Muscle of leg (tissue), 16 donors: ENCODE data around the gene MGME1. TPM values are rescaled to one million over a fixed set of nuclear protein-coding genes. Genes with fewer than 3 reads are reported as not detected.
A peak's percentile ranks its signal among the peaks of the same experiment; 100 is the strongest.

Experiments
- DNase-seq: peaks from one replicate; pipeline ENCODE4 v3.0.0; 2013
- H3K27ac ChIP-seq: one replicate; pipeline ENCODE4 v1.5.1; 2013; ENCODE audit warnings: mild to moderate bottlenecking, low read length, control low read depth
- H3K27me3 ChIP-seq: one replicate; pipeline ENCODE4 v1.6.1; 2013; ENCODE audit warnings: low read length; ENCODE audit not compliant: control insufficient read depth, insufficient read depth
- H3K36me3 ChIP-seq: one replicate; pipeline ENCODE4 v1.6.1; 2013; ENCODE audit warnings: low read length; ENCODE audit not compliant: control insufficient read depth, insufficient read depth
- H3K4me1 ChIP-seq: one replicate; pipeline ENCODE4 v1.6.1; 2013; ENCODE audit warnings: low read length; ENCODE audit not compliant: control insufficient read depth, insufficient read depth
- H3K4me3 ChIP-seq: one replicate; pipeline ENCODE4 v1.5.1; 2013; ENCODE audit warnings: low read length, control low read depth
- H3K9me3 ChIP-seq: replicated peaks from 2 replicates; pipeline ENCODE4 v1.6.1; 2013; ENCODE audit warnings: low read depth, low read length; ENCODE audit not compliant: control insufficient read depth
- WGBS: methylation state at CpG from one replicate; pipeline ENCODE4 v1.1.5; 2013; ENCODE audit warnings: missing lambda C conversion rate; ENCODE audit not compliant: insufficient coverage; 5-methylcytosine and 5-hydroxymethylcytosine counted together
- long read RNA-seq, 11 donors: transcript quantifications; one replicate each; lab custom pipeline, GENCODE V29; 2026
- polyA plus RNA-seq, 8 donors: library from polyadenylated mRNA; unstranded; fragments of 120-200 nt; gene quantifications; one replicate each; pipeline versions ENCODE4 v1.2.1 to v1.2.3, GENCODE V29; 2013; ENCODE audit warnings: inconsistent platforms in 1 of 8, low replicate concordance in 1 of 8; ENCODE audit not compliant: insufficient read length in 8 of 8, insufficient read depth in 1 of 8
- total RNA-seq: library from RNA; stranded (reverse); fragments of 120-200 nt; gene quantifications from one replicate; pipeline ENCODE4 v1.2.4, GENCODE V29; 2013

Gene MGME1
- total RNA-seq, result 10.4 TPM
- polyA plus RNA-seq, result 10 to 100 TPM; 17.4 to 23.9 (median 20.4) TPM
- long read RNA-seq, donor 1, partial matches to known transcripts, result 0 of 2 reads
- long read RNA-seq, donor 1, other reads (novel, unspliced or antisense), result 0 of 2 reads
- long read RNA-seq, donor 2, result 0 reads
- long read RNA-seq, donor 3, partial matches to known transcripts, result 5 of 7 reads
- long read RNA-seq, donor 3, other reads (novel, unspliced or antisense), result 0 of 7 reads
- long read RNA-seq, donor 4, partial matches to known transcripts, result 0 of 1 reads
- long read RNA-seq, donor 4, other reads (novel, unspliced or antisense), result 0 of 1 reads
- long read RNA-seq, donor 5, partial matches to known transcripts, result 0 of 5 reads
- long read RNA-seq, donor 5, other reads (novel, unspliced or antisense), result 0 of 5 reads
- long read RNA-seq, donor 6, partial matches to known transcripts, result 0 of 4 reads
- long read RNA-seq, donor 6, other reads (novel, unspliced or antisense), result 0 of 4 reads
- long read RNA-seq, donor 7, partial matches to known transcripts, result 0 of 2 reads
- long read RNA-seq, donor 7, other reads (novel, unspliced or antisense), result 0 of 2 reads
- long read RNA-seq, donor 8, result 0 reads
- long read RNA-seq, donor 9, result 0 reads
- long read RNA-seq, donor 10, partial matches to known transcripts, result 0 of 5 reads
- long read RNA-seq, donor 10, other reads (novel, unspliced or antisense), result 0 of 5 reads
- long read RNA-seq, donor 11, partial matches to known transcripts, result 0 of 1 reads
- long read RNA-seq, donor 11, other reads (novel, unspliced or antisense), result 0 of 1 reads

- H3K27ac ChIP-seq, result peak within 1 kb of the TSS; percentile 100
- under 1% methylated on average over 81 of the region's 96 CpGs for WGBS
- DNase-seq, result peak; percentile 100
- H3K9me3 ChIP-seq, result no peaks in the 10 kb centered on the region
- peaks cover 30% of the 10 kb centered on the region for H3K4me1 ChIP-seq
- H3K27me3 ChIP-seq, result no peaks in the 10 kb centered on the region
- peaks cover 4% of the 10 kb centered on the region for H3K36me3 ChIP-seq
- peak within 1 kb of the TSS; percentile 96 for H3K4me3 ChIP-seq
Observed at GRCh38 chr20:17968366-17969277, at the start of gene MGME1, which contains the start of gene SNX5. Gene MGME1 (plus strand): TSS chr20:17969018. CDS start chr20:17969860, 842 bp downstream. Gene SNX5 (minus strand): TSS chr20:17968794. CDS start chr20:17968425, 369 bp downstream.

GRCh38 chr20:17919149-17919548, 49.7 kb upstream of the MGME1 start:
- peaks cover 12% of the 10 kb centered on the region for H3K4me1 ChIP-seq
- DNase-seq, result no peak
- H3K36me3 ChIP-seq, result no peaks in the 10 kb centered on the region
- no peaks in the 10 kb centered on the region for H3K27me3 ChIP-seq
- 100% methylated on average over 1 of the region's 8 CpGs for WGBS
- H3K4me3 ChIP-seq, result no peak overlapping the region
- H3K9me3 ChIP-seq, result no peaks in the 10 kb centered on the region
- no peak overlapping the region for H3K27ac ChIP-seq

GRCh38 chr20:17921774-17922173, 47.0 kb upstream of the MGME1 start:
- Histone ChIP-seq H3K4me1 (peaks cover 19% of the 10 kb centered on the region), H3K4me3 (no peak overlapping the region), H3K9me3 (no peaks in the 10 kb centered on the region), H3K27me3 (no peaks in the 10 kb centered on the region), H3K36me3 (no peaks in the 10 kb centered on the region), H3K27ac (no peak overlapping the region)
- no CpG with 5 or more reads among the region's 1 CpG for WGBS
- DNase-seq, result no peak

DNA sequence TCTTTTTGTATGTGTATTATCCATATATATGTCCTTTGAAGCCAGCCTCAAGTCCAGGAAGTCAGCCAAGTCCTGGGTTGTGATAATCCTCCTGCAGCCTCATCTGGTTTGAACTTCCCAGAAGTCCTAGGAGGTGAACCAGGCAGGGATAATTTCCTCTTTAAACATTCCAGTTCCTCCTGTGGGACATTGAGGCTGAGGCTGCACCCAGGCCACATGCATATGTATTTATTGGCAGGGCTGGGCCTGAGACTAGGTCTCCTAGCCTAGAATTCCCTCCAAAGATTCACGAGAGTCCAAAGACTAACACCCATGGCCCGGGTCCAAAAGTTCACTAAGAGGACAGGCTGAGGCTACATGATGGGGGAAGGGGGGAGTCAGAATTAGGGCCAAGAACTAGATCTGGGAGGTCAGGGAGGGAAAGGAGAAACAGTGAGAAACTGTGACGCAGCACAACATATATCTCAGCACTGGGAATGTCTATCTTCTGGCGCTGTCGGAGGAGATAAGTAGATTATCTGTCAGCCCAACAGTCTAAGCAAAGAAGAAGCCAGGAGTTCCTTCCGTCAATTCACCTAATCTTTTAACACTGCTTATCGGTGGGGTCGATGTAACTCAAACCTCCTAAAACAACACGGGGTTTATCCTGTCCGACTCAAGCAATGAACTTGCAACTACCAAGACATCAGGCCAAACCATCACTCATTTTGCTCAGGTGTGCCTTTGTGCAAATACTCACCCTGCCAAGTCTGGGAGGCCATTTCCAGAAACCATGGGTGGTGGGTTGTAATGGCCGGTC, 43.5 kb upstream of the MGME1 start:
- peak; percentile 96 for DNase-seq

DNA sequence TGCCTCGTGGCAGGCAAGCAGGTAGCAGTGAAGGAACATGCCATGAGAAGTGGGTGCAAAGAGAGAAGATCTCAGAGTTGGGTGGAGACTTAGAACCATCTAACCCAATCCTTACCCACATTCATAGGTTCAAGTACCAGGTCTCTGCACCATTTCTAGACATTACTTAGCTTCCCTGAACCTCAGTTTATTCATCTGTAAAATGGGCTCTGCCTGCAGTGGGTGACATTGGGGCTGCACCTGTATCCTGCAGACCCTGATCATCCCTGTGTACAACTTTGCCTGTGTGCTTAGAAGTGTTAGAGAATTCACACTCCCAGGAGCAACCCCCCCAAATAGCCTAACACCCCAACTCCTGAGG, 42.9 kb upstream of the MGME1 start:
- DNase-seq, result no peak
- H3K27me3 ChIP-seq, result no peaks in the 10 kb centered on the region
- no peak overlapping the region for H3K27ac ChIP-seq
- WGBS, result no CpG with 5 or more reads among the region's 1 CpG
- peaks cover 26% of the 10 kb centered on the region for H3K4me1 ChIP-seq
- H3K36me3 ChIP-seq, result no peaks in the 10 kb centered on the region
- no peak overlapping the region for H3K4me3 ChIP-seq
- no peaks in the 10 kb centered on the region for H3K9me3 ChIP-seq

More for the DNA sequence above, 43.5 kb upstream of the MGME1 start:
- H3K4me3 ChIP-seq, result no peak overlapping the region
- no peaks in the 10 kb centered on the region for H3K9me3 ChIP-seq
- peak overlapping the region; percentile 44 for H3K27ac ChIP-seq
- no peaks in the 10 kb centered on the region for H3K27me3 ChIP-seq
- WGBS, result 20% methylated on average over 3 of the region's 11 CpGs
- peaks cover 26% of the 10 kb centered on the region for H3K4me1 ChIP-seq
- no peaks in the 10 kb centered on the region for H3K36me3 ChIP-seq

GRCh38 chr20:17928211-17928611, 40.6 kb upstream of the MGME1 start:
- Histone ChIP-seq H3K4me3 (no peak overlapping the region), H3K27me3 (no peaks in the 10 kb centered on the region), H3K27ac (peak overlapping the region; percentile 56), H3K9me3 (peaks cover 3% of the 10 kb centered on the region), H3K4me1 (peaks cover 38% of the 10 kb centered on the region), H3K36me3 (no peaks in the 10 kb centered on the region)
- WGBS, result 51% methylated on average over 6 of the region's 7 CpGs
- DNase-seq, result peak; percentile 81

GRCh38 chr20:17928633-17929311, 40.0 kb upstream of the MGME1 start:
- Histone ChIP-seq H3K27ac (peak overlapping the region; percentile 56), H3K9me3 (peaks cover 3% of the 10 kb centered on the region), H3K4me1 (peaks cover 43% of the 10 kb centered on the region), H3K4me3 (no peak overlapping the region), H3K36me3 (no peaks in the 10 kb centered on the region), H3K27me3 (no peaks in the 10 kb centered on the region)
- DNase-seq, result no peak
- 64% methylated on average over 16 of the region's 22 CpGs for WGBS

GRCh38 chr20:17931513-17931912, 37.3 kb upstream of the MGME1 start:
- Histone ChIP-seq H3K9me3 (peaks cover 3% of the 10 kb centered on the region), H3K4me3 (no peak overlapping the region), H3K27me3 (no peaks in the 10 kb centered on the region), H3K27ac (no peak overlapping the region), H3K4me1 (peaks cover 57% of the 10 kb centered on the region), H3K36me3 (no peaks in the 10 kb centered on the region)
- 90% methylated on average over 1 of the region's 1 CpG for WGBS
- DNase-seq, result no peak

DNA sequence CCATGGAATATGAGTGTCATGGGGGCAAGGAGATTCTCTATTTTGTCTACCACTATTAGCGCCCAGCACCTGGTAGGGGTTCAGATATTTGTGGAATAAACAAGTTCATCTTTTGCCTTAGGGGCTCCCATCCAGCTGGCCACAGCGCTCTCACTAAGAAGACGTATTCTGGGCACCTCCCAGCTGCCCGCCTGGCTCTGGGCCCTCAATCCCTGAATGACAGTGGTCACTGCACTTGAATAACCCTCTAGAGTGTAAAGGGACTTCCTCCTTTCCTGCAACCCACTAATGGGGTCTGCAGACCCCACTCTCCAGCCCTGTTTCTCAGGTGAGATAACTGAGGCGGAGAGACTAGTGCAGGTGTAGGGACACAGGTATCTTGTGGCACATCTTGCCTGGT, 36.4 kb upstream of the MGME1 start:
- H3K9me3 ChIP-seq, result peaks cover 3% of the 10 kb centered on the region
- H3K4me3 ChIP-seq, result no peak overlapping the region
- no peaks in the 10 kb centered on the region for H3K27me3 ChIP-seq
- H3K36me3 ChIP-seq, result no peaks in the 10 kb centered on the region
- peak; percentile 64 for DNase-seq
- H3K27ac ChIP-seq, result no peak overlapping the region
- WGBS, result 90% methylated on average over 2 of the region's 5 CpGs
- peaks cover 66% of the 10 kb centered on the region for H3K4me1 ChIP-seq
